Skin of body (tissue), 2 donors: Measurements from ENCODE around the gene B4GALT2. TPM values are rescaled to one million over a fixed set of nuclear protein-coding genes. Genes with fewer than 3 reads are reported as not detected.

Experiments
- DNase-seq: peaks from one replicate; lab custom pipeline; 2025; lab: John Stamatoyannopoulos, UW
- total RNA-seq: library from RNA; depleted of rRNA; stranded (reverse); fragments of >200 nt; gene quantifications from one replicate; pipeline ENCODE4 v1.2.3, GENCODE V29; 2014

The B4GALT2 gene
- total RNA-seq, 1 donor from 2014 or later = 20.8 TPM

- DNase-seq = peak; percentile 97
Measured at GRCh38 chr1:43969746-43970466, 9.1 kb upstream of the B4GALT2 start, which contains the start of gene DPH2. DPH2 (plus strand) TSS chr1:43970010; CDS start chr1:43970176, 166 bp downstream.

GRCh38 chr1:43970502-43970901 lies 8.5 kb upstream of the B4GALT2 start:
- DNase-seq = no peak

- DNase-seq = no peak
Measured at GRCh38 chr1:43970911-43971310, 8.1 kb upstream of the B4GALT2 start.

GRCh38 chr1:43971336-43971980 lies 7.6 kb upstream of the B4GALT2 start:
- DNase-seq = no peak

- DNase-seq = no peak
Measured at GRCh38 chr1:43973981-43974442, 5.0 kb upstream of the B4GALT2 start.

- DNase-seq = peak; percentile 86
Measured at GRCh38 chr1:43974443-43975248, 4.4 kb upstream of the B4GALT2 start, which contains the start of gene ATP6V0B. ATP6V0B (plus strand) TSS chr1:43974960; CDS start chr1:43975041, 81 bp downstream.

GRCh38 chr1:43975249-43975961 lies 3.6 kb upstream of the B4GALT2 start:
- DNase-seq = no peak

GRCh38 chr1:43976045-43976444 lies 3.0 kb upstream of the B4GALT2 start:
- no peak for DNase-seq

- DNase-seq = no peak
Measured at GRCh38 chr1:43976890-43977289, 2.1 kb upstream of the B4GALT2 start.

GRCh38 chr1:43977376-43978263 lies 1.4 kb upstream of the B4GALT2 start:
- DNase-seq = no peak

GRCh38 chr1:43978264-43978550 lies 803 bp upstream of the B4GALT2 start:
- no peak for DNase-seq

GRCh38 chr1:43979261-43979527 lies 184 bp downstream of the B4GALT2 start:
- DNase-seq = no peak

GRCh38 chr1:43979528-43980254 lies 681 bp downstream of the B4GALT2 start:
- peak; percentile 17 for DNase-seq

GRCh38 chr1:43980255-43981134 lies 1.5 kb downstream of the B4GALT2 start:
- no peak for DNase-seq

- DNase-seq = no peak
Measured at GRCh38 chr1:43981135-43981491, 2.1 kb downstream of the B4GALT2 start.

GRCh38 chr1:43981636-43982035 lies 2.6 kb downstream of the B4GALT2 start:
- DNase-seq = no peak

- DNase-seq = no peak
Measured at GRCh38 chr1:43982241-43982640, 3.2 kb downstream of the B4GALT2 start.

GRCh38 chr1:43982808-43983207 lies 3.8 kb downstream of the B4GALT2 start:
- DNase-seq = no peak

- DNase-seq = no peak
Measured at GRCh38 chr1:43983253-43983899, 4.4 kb downstream of the B4GALT2 start.
